Endothelial cell of umbilical vein (primary cell): ENCODE measurements around the gene CNTN2. TPM values are rescaled to one million over a fixed set of nuclear protein-coding genes. Genes with fewer than 3 reads are reported as not detected.

Source experiments
- BruUV-seq: library from RNA; stranded (reverse); fragments of 400-500 nt; replicated peaks from 2 replicates; lab custom pipeline; 2021; lab: Mats Ljungman, UMichigan
- CTCF ChIA-PET: fragments of 300-600, 350-600 bp; sonication (Branson Sonifier 250); formaldehyde crosslinking; loops from one replicate; lab custom pipeline; 2021; ENCODE audit warnings: antibody characterized with exemption, inconsistent platforms; lab: Charles Lee
- POLR2A ChIA-PET: fragments of 300-600, 350-600 bp; sonication (Branson Sonifier 250); formaldehyde crosslinking; loops from one replicate; lab custom pipeline; 2021; ENCODE audit warnings: antibody characterized with exemption, inconsistent platforms; lab: Charles Lee
- DNase-seq: peaks from one replicate; pipeline ENCODE4 v3.0.0-alpha.2; 2011; ENCODE audit warnings: low read depth, low spot score
- FAIRE-seq: peaks from 2 replicates; lab custom pipeline; 2011; peaks lifted over from hg19 to GRCh38; lab: Jason Lieb, UNC
- H2AFZ ChIP-seq: 2 replicates; pipeline ENCODE4 v1.6.0; 2012; ENCODE audit warnings: low read depth, low read length, control low read depth, inconsistent platforms
- H3K27ac ChIP-seq: 2 replicates; pipeline ENCODE4 v1.5.1; 2011; ENCODE audit warnings: low read depth, mild to moderate bottlenecking, control low read depth, low read length, moderate library complexity; ENCODE audit not compliant: insufficient read depth
- H3K27me3 ChIP-seq, 2 experiments: 2 replicates each; pipeline versions ENCODE4 v1.6.0 to v1.6.1; 2011; ENCODE audit warnings: low read length in 2 of 2, mixed read lengths in 1 of 2; ENCODE audit not compliant: control insufficient read depth in 2 of 2, insufficient read depth in 2 of 2
- H3K36me3 ChIP-seq, 2 experiments: 2 replicates in 1 of 2; 3 replicates in 1 of 2; pipeline ENCODE4 v1.5.1; 2011; ENCODE audit warnings: low read length in 2 of 2, mild to moderate bottlenecking in 1 of 2, moderate library complexity in 1 of 2; ENCODE audit not compliant: control insufficient read depth in 2 of 2, insufficient read depth in 2 of 2; ENCODE audit errors: extremely low read depth in 1 of 2
- H3K4me1 ChIP-seq: 3 replicates; pipeline ENCODE4 v1.5.1; 2011; ENCODE audit warnings: mild to moderate bottlenecking, low read length; ENCODE audit not compliant: control insufficient read depth, insufficient read depth; ENCODE audit errors: extremely low read depth
- H3K4me2 ChIP-seq: 2 replicates; pipeline ENCODE4 v1.6.1; 2011; ENCODE audit warnings: low read length, control low read depth, mixed read lengths; ENCODE audit not compliant: insufficient read depth
- H3K4me3 ChIP-seq, 3 experiments: fragments of 200-600 bp in 1 of 3; sonication (generic), shearing (Covaris generic) in 1 of 3; replicated peaks in 1 of 3; 2 replicates each; pipeline ENCODE4 v1.5.1; 2011 to 2016; ENCODE audit warnings: control low read depth in 3 of 3, low read length in 3 of 3, mild to moderate bottlenecking in 2 of 3, inconsistent platforms in 1 of 3, low read depth in 1 of 3, moderate library complexity in 1 of 3; ENCODE audit not compliant: insufficient read depth in 1 of 3
- H3K79me2 ChIP-seq: 2 replicates; pipeline ENCODE4 v1.6.0; 2012; ENCODE audit warnings: low read length, inconsistent platforms; ENCODE audit not compliant: control insufficient read depth, insufficient read depth
- H3K9ac ChIP-seq: replicated peaks from 2 replicates; pipeline ENCODE3; 2011; ENCODE audit warnings: low read length, control low read depth; ENCODE audit not compliant: insufficient read depth; ENCODE audit errors: extremely low read depth
- H3K9me1 ChIP-seq: replicated peaks from 3 replicates; pipeline ENCODE4 v1.6.0; 2011; ENCODE audit warnings: mild to moderate bottlenecking, low read length; ENCODE audit not compliant: control insufficient read depth, insufficient read depth; ENCODE audit errors: extremely low read depth
- H3K9me3 ChIP-seq: replicated peaks from 2 replicates; pipeline ENCODE4 v1.5.1; 2012; ENCODE audit warnings: low read length, inconsistent platforms; ENCODE audit not compliant: control insufficient read depth, insufficient read depth
- H4K20me1 ChIP-seq: replicated peaks from 2 replicates; pipeline ENCODE3; 2011; ENCODE audit warnings: mild to moderate bottlenecking, low read length; ENCODE audit not compliant: control insufficient read depth, insufficient read depth; ENCODE audit errors: extremely low read depth
- EZH2 ChIP-seq: IDR thresholded peaks from 2 replicates; pipeline ENCODE4 v1.6.1; 2012; ENCODE audit warnings: borderline replicate concordance, low read depth, mild to moderate bottlenecking, moderate library complexity, low read length, inconsistent platforms; ENCODE audit not compliant: severe bottlenecking
- FOS ChIP-seq: IDR thresholded peaks from 2 replicates; pipeline ENCODE4 v1.6.1; 2011; ENCODE audit warnings: mild to moderate bottlenecking, low read length, moderate library complexity, borderline replicate concordance; ENCODE audit not compliant: insufficient read depth
- GATA2 ChIP-seq: IDR thresholded peaks from 2 replicates; pipeline ENCODE4 v1.7.0; 2011; ENCODE audit warnings: low read depth, mild to moderate bottlenecking, moderate library complexity, mixed read lengths, low read length; ENCODE audit not compliant: insufficient read length, insufficient read depth
- JUN ChIP-seq: IDR thresholded peaks from 2 replicates; pipeline ENCODE4 v1.6.1; 2011; ENCODE audit warnings: borderline replicate concordance, low read depth; ENCODE audit not compliant: insufficient read length, insufficient read depth
- MYC ChIP-seq: IDR thresholded peaks from one replicate; pipeline ENCODE4 v1.6.1; 2011; ENCODE audit warnings: mild to moderate bottlenecking, low read depth, low read length
- POLR2A ChIP-seq: IDR thresholded peaks from 2 replicates; pipeline ENCODE4 v1.6.1; 2012; ENCODE audit warnings: low read depth, mild to moderate bottlenecking, control low read depth, low read length
- POLR2AphosphoS5 ChIP-seq: IDR thresholded peaks from 2 replicates; pipeline ENCODE4 v1.6.1; 2012; ENCODE audit warnings: low read depth, mild to moderate bottlenecking, control low read depth, low read length, moderate library complexity; ENCODE audit not compliant: insufficient read depth
- dilution Hi-C: fragments of 300-500 bp; cut with MboI; formaldehyde crosslinking; loops from one replicate; pipeline ENCODE4 v1.15.0; 2019; ENCODE audit warnings: low sequenced_read_pairs; ENCODE audit not compliant: extremely low pct_ligation_motif_present
- intact Hi-C: fragments of 100-400 bp; cut with micrococcal nuclease; formaldehyde crosslinking; loops from one replicate; pipeline ENCODE4 v1.10.0; 2022
- polyA plus RNA-seq, 4 experiments: library from polyadenylated mRNA; depleted of rRNA in 3 of 4; stranded (reverse) in 3 of 4; unstranded in 1 of 4; fragments of >200 nt; gene quantifications; 2 replicates each; pipeline versions ENCODE4 v1.2.1 to v1.2.3, GENCODE V29; 2011 to 2012; ENCODE audit warnings: missing spikeins in 1 of 4
- total RNA-seq: library from RNA; stranded (reverse); gene quantifications from 2 replicates; pipeline ENCODE4 v1.2.3, GENCODE V29; 2021
- TF ChIP-seq, protein P1 (sequence below), 2 donors: IDR thresholded peaks; 1 replicate in 1 of 2; 2 replicates in 1 of 2; pipeline ENCODE4 v1.5.1; 2011; ENCODE audit warnings: low read length in 2 of 2, mild to moderate bottlenecking in 2 of 2, moderate library complexity in 2 of 2, control low read depth in 1 of 2, inconsistent platforms in 1 of 2, low read depth in 1 of 2; ENCODE audit not compliant: insufficient read depth in 1 of 2; ENCODE audit errors: extremely low read depth in 1 of 2
- TF ChIP-seq, protein P2 (sequence below): IDR thresholded peaks from 2 replicates; pipeline ENCODE4 v1.6.1; 2011; ENCODE audit not compliant: insufficient read depth, insufficient read length

CNTN2 gene
- total and polyA plus RNA-seq, 2 donors (not counting 3 experiments of a cell fraction or from before 2014, with no cell fraction given): not detected

DNA sequence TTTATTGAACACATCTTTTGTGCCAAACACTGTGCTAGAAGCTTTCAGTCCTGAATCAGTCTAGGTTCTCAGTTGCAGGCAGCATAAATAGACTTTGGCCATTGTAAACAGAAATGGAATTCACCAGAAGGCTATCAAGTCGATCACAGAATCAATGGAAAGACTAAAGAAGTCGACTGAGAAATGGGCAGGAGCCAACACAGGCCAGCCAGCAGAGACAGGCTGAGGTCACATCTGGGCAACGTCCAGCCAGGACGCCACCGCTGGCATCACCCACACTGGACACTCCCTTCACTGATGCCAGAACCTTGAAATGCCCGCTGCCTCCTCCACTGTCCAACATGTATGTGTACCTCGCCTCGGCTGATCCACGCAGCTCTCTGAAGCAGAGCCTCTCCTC, 5.5 kb upstream of the CNTN2 start:
- CTCF ChIA-PET: interaction anchor here (0.7 to 3.2 kb wide), 3 partner anchors 25 to 448 kb away, joined by 3 to 24 read pairs (median 3); no protein-coding TSS in a partner anchor
- dilution Hi-C loops: no loop called here
- Histone ChIP-seq H3K9me3 (no peaks in the 10 kb centered on the region), H3K4me3 (no peak overlapping the region), H3K4me1 (no peaks in the 10 kb centered on the region), H3K27ac (no peak overlapping the region), H2AFZ (no peak overlapping the region), H4K20me1 (no peaks in the 10 kb centered on the region), H3K9ac (no peak overlapping the region), H3K9me1 (no peaks in the 10 kb centered on the region), H3K4me2 (no peak overlapping the region), H3K79me2 (no peaks in the 10 kb centered on the region), H3K36me3 (no peaks in the 10 kb centered on the region), H3K27me3 (peaks cover 11 to 17% of the 10 kb centered on the region in 2 experiments)
- TF ChIP-seq JUN (no peak), FOS (no peak), MYC (no peak), POLR2AphosphoS5 (no peak), GATA2 (no peak), EZH2 (no peak), POLR2A (no peak)
- TF ChIP-seq, protein P1, sequence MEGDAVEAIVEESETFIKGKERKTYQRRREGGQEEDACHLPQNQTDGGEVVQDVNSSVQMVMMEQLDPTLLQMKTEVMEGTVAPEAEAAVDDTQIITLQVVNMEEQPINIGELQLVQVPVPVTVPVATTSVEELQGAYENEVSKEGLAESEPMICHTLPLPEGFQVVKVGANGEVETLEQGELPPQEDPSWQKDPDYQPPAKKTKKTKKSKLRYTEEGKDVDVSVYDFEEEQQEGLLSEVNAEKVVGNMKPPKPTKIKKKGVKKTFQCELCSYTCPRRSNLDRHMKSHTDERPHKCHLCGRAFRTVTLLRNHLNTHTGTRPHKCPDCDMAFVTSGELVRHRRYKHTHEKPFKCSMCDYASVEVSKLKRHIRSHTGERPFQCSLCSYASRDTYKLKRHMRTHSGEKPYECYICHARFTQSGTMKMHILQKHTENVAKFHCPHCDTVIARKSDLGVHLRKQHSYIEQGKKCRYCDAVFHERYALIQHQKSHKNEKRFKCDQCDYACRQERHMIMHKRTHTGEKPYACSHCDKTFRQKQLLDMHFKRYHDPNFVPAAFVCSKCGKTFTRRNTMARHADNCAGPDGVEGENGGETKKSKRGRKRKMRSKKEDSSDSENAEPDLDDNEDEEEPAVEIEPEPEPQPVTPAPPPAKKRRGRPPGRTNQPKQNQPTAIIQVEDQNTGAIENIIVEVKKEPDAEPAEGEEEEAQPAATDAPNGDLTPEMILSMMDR (IDR thresholded peaks at IDR 0.05; ENCODE audit: extremely low read depth in 1 of 2, insufficient read depth in 1 of 2, low read depth in 1 of 2, low read length in 2 of 2): no peak
- TF ChIP-seq, protein P2, sequence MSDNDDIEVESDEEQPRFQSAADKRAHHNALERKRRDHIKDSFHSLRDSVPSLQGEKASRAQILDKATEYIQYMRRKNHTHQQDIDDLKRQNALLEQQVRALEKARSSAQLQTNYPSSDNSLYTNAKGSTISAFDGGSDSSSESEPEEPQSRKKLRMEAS: no peak
- DNase-seq (no peak), FAIRE-seq (no peak)
- POLR2A ChIA-PET: no interaction called here
- BruUV-seq: no TSS peak
- intact Hi-C loops: no loop called here
